Germinal center (tissue), 1 donor: ENCODE measurements around the gene PEF1.
"Not testable (repeated sequence)": the region's sequence is repeated elsewhere in the genome, so short reads cannot be mapped to it uniquely, and the experiment has no call there.

ENCODE experiments used
- DNase-seq: peaks from one replicate; pipeline ENCODE4 v3.0.0; 2012; ENCODE audit warnings: mixed read lengths, low spot score

PEF1 gene

DNA sequence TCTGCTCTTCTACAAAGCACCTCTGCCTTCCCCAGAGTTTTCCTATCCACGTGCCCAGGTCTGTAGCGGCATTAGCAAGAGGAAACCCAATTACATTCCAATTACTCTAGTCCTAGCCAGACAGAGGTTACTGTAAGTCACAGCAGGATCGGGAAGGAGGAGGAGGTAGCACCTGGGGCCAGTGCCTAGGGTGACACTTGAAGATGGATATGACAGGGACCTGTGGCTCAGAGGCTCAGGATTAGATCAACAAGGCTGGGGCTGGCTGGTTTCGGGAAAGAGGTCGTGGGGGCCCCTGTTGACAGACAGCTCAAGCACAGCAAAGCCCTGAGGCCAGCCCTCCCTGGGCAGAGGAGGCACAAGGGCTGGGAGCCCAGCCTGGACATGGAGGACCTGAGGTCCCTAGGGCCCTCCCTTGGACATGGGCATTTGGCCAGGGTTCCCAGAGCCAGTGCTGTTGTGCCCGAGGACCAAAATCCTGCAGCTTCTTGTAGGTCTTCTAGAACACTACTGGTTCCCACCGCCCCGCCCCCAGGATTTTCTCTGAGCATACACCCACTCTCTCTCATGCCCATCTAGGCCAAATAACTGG lies 30.2 kb downstream of the PEF1 start:
- no peak for DNase-seq

DNA sequence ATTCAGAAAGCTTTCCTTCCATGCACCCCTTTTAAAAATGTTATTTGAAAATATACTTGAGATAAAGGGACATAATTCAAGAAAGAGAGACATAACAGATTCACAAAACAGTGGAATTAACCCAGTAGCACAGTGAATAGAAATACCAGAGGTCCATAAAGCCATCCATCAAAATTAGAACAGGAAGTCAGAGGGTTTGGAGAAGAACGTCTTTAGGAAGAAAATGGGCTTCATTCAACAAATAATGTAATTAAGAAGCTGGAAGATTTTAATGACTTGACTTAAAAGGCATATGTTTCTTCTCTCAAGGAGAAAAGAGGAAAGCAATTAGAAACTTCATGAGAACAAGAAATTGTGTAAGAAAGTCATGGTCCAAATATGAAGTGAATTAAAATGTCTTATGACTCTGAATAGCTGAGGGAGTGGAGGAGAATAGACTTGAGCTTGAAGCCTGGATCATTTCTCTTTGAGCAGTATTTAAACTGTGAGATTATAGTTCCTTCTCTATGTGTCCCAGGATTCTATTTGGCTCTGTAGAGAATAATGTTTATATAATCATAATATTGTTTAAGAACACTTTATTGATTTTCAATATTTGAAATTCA lies 35.1 kb downstream of the PEF1 start:
- no peak for DNase-seq

DNA sequence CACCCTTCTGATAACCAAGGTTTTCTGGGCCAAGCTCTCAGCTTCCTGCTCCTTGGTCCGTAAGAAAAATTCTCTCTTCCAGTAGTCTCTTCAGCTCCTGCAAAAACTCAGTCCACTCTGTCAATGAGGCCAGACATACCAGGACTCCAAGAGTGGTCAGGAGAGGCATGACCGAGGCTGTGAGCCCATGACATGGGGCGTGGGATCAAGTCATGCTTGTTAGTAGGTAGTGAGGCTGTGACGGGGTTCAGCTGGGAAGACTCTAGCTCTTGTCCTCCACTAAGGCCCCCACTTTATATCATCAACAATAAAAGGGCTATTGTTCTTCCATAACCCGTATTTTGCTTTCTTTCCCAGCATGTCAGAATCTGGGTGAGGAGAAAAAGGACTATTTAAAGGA lies 37.3 kb downstream of the PEF1 start:
- DNase-seq: no peak

DNA sequence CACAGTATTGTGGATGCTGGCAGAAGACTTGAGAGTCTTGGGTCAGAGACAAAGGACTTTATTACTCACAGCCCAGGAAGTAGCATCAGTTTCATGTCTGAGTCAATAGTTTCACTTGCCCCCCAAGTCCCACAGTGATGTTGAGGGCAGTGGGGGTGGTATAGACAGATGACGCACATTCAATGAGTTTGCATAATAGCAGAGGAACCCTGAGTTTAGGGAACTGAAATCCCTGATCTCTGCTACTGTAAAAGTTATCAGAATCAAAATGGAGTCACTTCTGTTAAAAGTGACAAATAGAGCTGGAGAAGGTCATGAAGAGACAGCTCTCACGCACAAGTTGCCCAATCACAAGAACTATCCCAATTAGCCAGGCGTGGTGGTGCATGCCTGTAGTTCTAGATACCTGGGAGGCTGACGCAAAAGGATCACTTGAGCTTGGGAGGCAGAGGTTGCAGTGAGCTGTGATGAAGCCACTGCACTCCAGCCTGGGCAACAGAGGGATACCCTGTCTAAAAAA lies 38.7 kb downstream of the PEF1 start:
- DNase-seq: peak; percentile 37

DNA sequence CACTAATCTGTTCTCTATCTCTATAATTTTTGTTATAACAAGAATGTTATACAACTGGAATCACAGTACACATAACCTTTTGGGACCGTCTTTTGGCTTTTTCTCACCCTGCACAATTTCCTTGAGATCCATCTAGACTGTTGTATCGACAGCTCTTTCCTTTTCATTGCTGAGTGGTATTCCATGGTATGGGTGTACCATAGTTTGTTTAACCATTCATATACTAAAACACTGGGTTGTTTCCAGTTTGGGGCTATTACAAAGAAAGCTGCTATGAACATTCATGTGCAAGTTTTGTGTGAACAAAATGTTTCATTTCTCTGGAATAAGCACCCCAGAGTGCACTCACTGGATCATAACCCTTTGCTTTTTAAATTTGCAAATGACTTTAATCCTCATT lies 42.6 kb downstream of the PEF1 start:
- no peak for DNase-seq

DNA sequence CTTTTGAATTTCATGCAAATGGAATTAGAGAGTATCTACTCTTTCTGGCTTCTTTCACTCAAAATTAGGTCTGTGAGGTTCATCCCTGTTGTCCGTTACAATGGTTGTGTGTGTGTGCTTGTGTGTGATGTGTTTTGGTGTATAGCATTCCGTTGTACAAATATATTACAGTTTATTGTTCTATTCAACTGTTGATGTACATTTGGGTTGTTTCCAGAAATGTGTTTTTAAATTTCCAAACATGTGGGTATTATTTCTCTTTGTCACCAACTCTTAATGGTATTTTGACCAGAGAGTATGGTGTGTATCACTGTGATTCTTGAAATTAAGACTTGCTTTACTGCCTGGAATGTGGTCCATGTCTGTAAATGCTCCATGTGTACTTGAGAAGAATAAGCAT lies 44.0 kb downstream of the PEF1 start:
- no peak for DNase-seq

DNA sequence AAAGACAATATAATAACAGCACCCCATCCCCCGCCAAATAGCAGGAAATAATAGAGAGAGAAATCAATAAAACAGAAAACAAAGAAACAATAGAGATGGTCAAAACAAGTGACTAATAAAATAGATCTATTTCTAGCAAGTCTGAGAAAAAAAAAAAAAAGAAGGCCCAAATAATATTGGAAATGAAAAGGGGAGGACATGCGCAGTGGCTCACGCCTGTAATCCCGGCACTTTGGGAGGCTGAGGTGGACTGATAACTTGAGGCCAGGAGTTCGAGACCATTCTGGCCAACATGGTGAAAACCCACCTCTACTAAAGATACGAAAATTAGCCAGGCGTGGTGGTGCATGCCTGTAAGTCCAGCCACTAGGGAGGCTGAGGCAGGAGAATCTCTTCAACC lies 45.7 kb downstream of the PEF1 start:
- no peak for DNase-seq

DNA sequence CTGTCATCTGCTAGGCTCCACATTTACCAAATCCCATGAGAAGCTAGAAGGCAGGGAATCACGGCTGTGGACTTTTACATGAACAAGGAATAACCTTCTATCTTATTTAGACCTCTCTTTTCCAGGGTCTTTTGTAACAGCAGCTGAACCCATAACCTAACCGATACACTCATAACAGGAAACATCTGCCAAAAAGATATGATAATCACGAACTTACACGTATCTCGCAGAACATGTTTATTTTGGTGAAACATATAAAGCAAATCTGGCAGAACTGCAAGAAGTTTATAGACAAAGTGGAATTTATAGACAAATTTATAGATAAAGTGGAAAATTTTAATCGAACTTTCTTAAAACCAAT lies 48.0 kb downstream of the PEF1 start:
- no peak for DNase-seq

DNA sequence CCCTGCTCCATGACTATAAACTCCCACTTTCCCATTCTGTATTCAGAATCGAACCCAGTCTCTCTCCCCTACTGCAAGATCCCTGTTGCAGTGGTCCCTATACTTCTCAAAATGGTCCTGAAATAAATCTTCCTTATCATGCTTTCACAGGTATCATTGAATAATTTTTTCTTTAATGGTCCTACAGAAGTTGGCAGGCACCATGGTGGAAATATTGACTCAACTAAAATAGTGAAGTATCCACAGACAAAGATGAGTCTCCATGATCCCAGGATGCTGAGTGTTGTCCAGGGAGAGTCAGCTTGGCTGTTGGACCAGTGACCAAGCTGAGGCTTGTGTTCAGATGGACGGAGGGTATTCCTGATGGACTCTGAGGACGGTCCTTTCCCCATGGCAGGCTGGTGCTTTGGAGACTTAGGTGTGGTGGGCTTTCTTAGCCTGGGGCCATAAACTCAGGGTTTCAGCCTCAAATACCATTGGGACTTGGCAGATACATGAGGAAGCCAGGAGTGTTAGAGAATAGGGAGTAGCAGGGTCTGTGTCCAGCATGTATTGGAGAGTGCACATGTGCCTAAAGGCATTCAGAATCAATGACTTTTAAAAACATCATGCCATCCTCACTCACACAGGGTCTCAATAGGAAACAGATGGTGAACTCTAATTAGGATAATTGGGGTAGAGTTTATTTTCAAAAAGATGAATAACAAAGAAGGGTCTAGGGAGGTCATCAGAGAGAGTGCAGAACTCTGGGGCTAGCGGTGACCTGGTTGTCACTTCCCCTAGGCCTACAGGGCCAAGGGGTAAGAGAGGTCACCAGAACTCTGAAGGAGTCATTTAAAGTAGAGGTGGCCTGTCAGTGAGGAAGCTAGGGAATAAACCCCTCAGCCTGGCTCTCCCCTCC lies 48.6 kb downstream of the PEF1 start:
- no peak for DNase-seq

DNA sequence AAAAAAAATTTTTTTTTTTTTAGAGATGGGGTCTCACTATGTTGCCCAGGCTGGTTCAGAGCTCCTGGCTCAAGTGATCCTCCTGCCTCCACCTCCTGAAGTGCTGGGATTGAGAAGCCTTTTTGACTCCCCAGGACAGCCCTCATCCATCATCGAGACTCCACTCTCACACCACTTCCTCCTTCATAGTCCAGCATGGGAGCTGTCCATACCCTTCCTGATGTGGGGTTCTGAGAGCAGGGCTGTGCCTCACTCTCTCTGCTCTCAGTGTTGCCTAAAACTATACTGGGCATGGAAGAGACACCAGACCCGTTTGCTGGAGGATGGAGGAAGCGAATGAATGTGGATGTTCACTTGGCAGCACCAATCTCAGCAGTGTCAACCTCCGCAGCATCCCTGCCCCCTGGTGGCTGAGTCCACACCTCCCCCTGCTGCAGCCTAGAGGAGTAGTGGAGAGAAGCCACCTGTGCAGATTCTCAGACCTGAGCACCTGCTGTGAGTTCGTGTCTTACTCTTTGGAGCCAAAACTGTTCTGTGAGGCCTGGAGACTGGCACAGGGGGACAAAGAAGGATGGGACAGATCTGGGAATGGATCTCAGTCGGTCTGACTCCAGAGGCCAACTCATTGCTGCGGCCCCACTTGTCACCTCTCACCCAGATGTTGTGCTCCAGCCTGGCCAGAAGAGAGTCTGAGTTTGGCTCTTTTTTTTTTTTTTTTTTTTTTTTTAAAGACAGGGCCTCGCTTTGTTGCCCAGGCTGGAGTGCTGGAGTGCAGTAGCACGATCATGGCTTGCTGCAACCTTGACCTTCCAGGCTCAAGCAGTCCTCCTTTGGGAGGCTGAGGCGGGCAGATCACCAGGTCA lies 50.7 kb downstream of the PEF1 start:
- peak; percentile 78 for DNase-seq

DNA sequence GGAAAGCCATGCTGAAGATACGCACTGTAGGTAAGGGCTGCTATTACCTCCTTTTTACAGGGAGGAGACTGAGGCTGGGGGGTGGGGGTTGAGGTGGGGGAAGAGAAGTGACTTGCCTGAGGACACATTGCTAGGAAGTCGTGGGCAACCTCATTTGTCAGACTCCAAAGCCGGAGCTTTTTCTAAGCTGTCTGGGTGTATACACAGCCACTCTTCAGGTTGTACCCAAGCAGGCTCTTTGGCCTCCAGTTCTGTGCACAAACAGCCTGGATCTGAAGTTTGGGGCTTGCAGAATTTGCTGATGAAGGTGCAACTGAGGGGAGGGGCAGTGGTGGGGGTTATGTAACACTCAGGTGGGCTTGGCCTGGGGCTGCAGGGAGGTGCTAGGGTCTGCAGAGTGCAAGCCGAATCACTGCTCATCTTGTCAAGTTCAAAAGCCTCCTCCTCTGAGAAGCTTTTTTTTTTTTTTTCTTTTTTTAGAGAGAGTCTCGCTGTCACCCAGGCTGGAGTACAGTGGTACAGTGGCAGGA lies 51.5 kb downstream of the PEF1 start:
- DNase-seq: no peak

DNA sequence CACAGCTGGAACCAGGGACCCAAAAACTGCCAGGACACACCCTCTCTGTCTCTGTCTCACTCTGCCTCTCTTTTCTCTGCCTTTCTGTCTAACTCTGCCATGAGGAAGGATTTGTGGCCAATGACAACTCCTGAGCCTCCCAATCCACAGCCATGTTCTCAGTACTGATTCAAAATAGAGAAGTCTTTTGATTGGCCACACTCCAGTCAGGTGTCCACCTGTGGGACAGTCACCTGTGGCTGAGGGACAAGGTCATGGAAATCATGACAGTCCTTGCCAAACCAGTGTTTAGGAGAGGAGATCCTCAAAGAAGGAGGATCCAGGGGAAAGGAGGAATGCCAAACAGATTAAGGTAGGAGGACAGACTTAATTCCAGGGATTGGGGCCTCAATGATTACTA lies 52.5 kb downstream of the PEF1 start:
- DNase-seq: no peak

DNA sequence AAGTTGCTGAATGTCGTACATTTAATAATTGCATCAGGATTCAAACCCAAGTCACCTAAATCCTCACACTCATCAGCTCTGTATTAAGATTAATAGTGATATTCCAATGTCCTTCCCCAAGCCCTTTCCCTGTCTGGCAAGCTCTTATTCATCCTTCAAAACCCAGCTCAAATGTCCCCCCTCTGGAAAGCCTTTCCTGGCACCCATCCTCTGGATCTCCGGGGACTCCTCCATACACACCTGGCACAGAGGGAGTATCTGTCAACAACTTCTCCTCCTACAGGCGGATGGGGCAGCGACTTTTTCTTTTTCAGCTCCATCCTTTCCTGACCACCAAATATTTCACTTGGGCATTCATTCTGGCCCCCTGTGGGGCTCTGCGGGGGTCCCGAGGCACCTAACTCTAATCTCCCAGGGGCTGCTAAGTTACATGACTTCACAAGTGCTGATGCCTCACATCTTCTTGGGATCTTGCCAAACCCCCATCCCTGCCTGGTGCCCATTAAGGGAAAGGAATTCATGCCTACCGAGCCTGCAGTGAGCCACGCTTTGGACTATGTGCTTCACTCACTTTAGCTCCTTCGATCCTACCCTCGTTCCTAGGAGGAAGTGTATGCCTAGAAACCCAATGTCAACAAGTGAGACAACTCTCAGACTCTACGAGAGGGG lies 53.1 kb downstream of the PEF1 start:
- no peak for DNase-seq

DNA sequence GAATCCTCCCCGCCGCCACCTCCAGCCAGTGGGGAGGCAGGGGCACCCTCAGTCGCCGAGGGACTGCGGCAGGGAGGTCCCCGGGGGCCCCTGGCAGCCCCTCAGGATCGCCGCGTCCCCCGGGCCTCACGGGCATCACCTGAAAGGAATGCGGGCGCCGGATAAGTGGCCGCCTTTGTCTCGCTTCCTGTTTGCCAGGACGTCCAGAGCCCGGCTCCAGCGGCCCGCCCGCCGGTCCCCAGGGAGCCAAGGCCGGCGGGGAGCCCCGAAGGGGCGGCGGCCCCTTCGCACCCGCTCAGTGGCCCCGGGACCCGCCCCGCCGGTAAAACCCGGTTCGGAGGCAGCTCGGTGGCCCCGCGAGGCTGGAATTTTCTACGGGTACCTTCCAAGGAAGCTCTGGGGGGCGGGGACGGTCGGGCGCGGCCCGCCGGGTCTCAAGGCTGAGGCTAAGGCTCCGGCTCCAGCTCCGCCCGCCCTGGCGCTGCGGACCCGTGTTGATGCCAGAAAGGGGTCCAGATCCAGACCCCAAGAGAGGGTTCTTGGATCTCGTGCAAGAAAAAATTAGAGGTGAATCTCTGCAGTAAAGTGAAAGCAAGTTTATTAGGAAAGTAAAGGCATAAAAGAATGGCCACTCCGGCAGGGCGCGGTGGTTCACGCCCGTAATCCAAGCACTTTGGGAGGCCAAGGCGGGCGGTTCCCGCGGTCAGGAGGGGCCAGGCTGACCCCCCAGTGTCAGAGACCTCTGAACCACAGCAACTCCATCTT lies 55.7 kb downstream of the PEF1 start:
- no peak for DNase-seq

DNA sequence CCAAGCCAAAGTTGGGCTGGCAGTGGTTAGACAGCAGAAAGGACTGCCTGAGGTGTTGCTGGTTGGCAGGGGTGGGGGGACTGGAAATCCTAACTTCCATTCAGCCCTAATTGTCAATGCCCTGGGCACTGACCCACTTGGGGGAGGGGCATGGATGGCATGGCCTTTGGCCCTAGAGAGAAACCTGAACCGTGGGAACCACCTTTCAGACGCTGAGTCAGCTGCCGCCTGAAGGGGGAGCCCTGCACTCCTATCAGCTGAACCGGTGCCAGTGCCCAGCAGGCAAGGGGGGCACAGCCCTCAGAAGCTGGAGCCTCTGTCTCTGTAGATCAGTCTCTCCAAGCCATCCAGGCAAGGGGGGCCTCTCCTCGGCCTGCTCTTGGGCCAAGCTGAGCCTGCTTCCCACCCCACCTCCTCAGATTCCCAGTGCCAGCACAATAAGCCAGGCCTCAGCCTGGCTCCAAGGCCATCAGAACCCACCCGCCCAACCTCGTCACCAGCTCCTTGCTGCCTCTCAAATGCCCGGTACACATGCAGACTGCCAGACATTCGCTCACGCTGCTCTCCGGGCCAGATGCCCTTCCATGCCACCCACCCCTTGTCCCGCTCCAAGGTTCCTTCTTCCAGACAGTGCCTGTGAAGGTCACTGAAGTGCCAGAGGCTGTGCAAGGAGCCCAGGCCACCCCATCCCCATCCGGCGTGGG lies 56.8 kb downstream of the PEF1 start:
- peak; percentile 80 for DNase-seq

DNA sequence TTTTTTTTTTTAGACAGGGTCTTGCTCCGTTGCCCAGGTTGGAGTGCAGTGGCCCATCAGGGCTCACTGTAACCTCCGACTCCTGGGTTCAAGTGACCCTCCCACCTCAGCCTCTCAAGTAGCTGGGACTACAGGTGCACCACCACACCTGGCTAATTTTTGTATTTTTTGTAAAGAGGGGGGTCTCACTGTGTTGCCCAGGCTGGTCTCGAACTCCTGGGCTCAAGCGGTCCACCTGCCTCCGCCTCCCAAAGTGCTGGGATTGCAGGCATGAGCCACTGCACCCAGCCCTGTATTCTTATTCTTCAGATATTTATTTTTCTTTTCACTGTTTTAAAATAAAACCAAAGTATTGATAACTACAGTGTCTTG lies 57.4 kb downstream of the PEF1 start:
- not testable (repeated sequence) for DNase-seq

DNA sequence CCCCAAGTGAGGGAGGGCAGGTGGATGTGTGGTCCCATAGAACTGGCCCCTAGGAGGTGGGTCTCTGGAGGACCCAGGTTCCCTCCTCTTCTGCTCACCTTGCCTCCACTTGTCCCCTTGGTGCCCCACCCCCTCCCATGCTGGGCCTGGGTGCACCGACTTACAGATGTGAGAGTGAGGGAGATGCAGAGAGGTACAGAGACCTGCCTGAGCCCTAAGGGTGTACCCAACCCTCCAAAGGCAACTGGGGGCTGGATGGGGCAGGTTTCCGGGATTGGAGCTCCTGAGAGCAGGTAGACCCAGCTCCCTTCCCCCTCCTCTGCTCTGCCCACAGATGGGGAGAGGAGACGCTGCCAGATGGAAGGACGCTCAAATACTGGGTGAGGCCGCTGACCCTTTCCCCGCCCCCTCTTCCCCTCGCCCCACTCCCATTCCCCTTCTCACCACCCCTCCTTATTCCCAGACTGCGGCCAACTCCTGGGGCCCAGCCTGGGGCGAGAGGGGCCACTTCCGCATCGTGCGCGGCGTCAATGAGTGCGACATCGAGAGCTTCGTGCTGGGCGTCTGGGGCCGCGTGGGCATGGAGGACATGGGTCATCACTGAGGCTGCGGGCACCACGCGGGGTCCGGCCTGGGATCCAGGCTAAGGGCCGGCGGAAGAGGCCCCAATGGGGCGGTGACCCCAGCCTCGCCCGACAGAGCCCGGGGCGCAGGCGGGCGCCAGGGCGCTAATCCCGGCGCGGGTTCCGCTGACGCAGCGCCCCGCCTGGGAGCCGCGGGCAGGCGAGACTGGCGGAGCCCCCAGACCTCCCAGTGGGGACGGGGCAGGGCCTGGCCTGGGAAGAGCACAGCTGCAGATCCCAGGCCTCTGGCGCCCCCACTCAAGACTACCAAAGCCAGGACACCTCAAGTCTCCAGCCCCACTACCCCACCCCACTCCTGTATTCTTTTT lies 58.0 kb downstream of the PEF1 start:
- DNase-seq: no peak

DNA sequence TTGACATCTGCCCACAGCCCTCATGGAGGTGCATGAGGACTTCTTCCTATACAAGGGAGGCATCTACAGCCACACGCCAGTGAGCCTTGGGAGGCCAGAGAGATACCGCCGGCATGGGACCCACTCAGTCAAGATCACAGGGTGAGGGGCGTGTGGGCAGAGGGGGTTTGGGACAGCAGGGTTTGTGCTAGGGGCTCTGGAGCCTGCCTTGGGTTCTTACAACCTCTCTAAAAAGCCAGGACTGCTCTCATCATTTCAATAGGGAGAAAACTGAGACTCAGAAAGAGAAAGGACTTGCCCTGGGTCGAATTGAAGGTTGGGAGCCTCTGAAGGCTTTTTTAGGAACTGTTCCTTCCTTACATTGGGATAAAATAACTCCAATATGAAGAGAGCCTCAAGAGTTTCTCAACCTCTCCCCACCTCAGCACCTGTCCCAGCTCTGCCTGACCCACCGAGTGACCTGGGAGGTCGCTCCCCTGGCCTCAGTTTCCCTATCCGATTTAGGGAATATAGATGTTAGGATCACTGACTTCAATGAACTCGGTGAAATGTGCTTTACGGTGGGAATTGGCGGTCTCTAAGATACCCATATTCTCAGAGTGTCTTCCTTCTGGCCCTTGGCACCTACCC lies 58.8 kb downstream of the PEF1 start:
- no peak for DNase-seq
